RCC 7860 (cell line): ENCODE measurements around the gene GFI1B.
A peak's percentile ranks its signal among the peaks of the same experiment; 100 is the strongest.
"Not testable (repeated sequence)": the region's sequence is repeated elsewhere in the genome, so short reads cannot be mapped to it uniquely, and the experiment has no call there.

Source experiments
- DNase-seq: peaks from one replicate; pipeline ENCODE4 v3.0.0-alpha.2; 2015; ENCODE audit warnings: low spot score
- FAIRE-seq: peaks from 2 replicates; lab custom pipeline; 2012; peaks lifted over from hg19 to GRCh38; lab: Jason Lieb, UNC

Gene GFI1B

DNA sequence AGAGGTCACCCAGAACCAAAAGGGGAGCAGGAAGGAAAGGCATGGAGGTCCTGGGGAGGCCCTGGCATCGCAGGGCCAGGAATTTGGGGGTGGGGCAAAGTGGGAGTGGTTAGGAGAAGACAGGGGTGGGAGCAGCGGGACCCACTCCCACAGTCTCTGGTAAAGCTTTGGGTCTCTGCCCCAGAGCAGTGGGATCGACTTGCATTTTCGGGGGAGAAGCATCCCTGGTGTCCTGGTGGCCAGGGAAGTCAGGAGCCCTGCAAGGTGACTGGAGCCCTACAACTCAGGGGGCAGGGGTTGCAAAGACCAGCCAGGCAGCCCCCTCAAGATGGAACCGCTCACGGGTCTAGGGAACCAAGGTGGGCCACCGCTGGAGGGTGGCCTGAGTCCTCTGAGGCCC, 29.9 kb downstream of the GFI1B start:
- DNase-seq: no peak
- no peak for FAIRE-seq

- FAIRE-seq: no peak
These were observed 30.3 kb downstream of the GFI1B start for GRCh38 chr9:133008824-133009223.

DNA sequence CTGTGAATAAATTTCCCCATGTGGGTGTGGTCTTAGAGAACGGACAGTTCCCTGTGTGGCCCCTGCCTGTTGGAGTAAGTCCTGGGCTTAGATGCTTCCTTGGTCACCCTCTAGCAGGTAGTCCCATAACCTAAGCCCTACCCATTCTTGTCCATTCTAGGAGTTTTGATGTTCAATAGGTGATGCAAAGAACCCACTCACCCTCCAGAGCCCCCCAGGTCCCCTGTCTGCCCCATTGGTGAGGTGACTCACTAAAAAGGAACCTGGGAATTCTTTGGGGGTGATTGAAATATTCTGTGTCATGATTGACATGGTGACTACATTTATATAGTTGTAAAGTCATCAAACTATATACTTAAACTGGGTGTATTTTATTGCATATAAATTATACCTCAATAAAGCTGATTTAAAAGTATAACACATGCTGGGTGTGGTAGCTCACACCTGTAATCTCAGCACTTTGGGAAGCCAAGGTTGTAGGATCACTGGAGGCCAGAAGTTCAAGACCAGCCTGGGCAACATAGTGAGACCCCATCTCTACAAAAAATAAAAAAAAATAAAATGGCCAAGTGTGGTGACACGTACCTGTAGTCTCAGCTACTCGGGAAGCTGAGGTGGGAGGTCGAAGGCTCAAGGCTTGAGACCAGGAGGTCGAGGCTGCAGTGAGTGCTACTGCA, 31.6 kb downstream of the GFI1B start:
- DNase-seq: no peak
- no peak for FAIRE-seq

More at GRCh38 chr9:133008824-133009223, 30.3 kb downstream of the GFI1B start:
- no peak for DNase-seq

GRCh38 chr9:133014696-133015095, 36.2 kb downstream of the GFI1B start:
- no peak for FAIRE-seq
- DNase-seq: no peak

DNA sequence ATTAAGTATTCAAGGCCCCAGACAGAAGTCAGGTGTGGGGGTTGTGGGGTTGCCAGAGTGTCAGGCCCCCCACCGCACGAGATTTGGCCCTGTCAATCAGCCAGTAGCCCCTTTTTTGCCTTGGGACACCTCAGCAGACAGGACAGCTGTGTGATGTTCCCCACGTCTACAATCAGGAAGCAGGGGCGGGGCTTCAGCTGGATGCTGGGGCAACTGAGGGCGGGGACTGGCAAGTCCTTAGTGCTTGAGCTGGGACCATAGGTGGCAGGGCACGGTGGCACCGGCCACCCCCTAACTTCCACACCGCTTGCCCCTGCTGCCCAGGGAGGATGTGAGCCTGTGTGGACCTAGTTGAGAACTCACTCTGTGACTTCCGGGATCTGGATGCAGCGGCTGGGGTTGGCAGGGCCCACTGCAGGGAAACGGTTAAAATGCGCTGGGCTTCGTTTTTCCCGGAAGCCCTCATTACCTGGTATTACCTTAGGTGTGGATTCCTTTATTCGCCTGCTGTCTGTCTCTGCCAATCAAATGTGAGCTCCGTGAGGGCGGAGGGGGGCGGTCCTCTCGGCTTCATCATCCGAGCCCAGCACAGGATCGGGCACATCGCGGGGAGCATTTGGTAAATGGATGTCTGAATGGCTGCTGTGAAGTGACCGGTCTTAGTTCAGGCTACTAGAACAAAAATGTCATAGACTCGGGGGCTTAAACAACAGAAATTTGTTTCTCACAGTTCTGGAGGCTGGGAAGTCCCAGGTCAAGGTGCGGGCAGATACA, 44.8 kb downstream of the GFI1B start:
- DNase-seq: no peak
- no peak for FAIRE-seq

GRCh38 chr9:133026426-133026825, 47.9 kb downstream of the GFI1B start:
- DNase-seq: no peak
- FAIRE-seq: no peak

GRCh38 chr9:133027134-133027533, 48.6 kb downstream of the GFI1B start:
- no peak for FAIRE-seq
- DNase-seq: no peak

GRCh38 chr9:133028221-133028620, 49.7 kb downstream of the GFI1B start:
- FAIRE-seq (no peak), DNase-seq (no peak)

GRCh38 chr9:133029994-133030316, 51.5 kb downstream of the GFI1B start:
- FAIRE-seq: no peak
- DNase-seq: no peak

GRCh38 chr9:133030317-133031129, 52.0 kb downstream of the GFI1B start, which contains the start of gene GTF3C5:
GTF3C5 (plus strand) TSS chr9:133030997; CDS start chr9:133031012, 15 bp downstream.
- peak; percentile 97 for FAIRE-seq

DNA sequence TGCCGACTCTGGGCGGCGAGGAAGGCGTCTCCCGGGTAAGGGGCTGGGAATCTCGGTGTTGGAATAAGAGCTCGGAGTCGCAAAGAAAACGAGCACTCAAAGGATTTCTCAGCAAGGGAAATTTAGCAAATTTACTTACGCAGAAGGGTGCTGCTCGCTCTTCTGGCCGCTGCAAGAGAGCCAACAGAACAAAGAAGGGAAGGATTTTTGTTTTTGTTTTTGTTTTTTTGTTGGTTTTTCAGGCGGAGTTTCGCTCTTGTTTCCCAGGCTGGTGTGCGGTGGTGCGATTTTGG, 52.6 kb downstream of the GFI1B start:
- DNase-seq (no peak), FAIRE-seq (no peak)

More at GRCh38 chr9:133030317-133031129, 52.0 kb downstream of the GFI1B start, which contains the start of gene GTF3C5:
- DNase-seq: peak; percentile 99

GRCh38 chr9:133031496-133031911, 53.0 kb downstream of the GFI1B start:
- no peak for FAIRE-seq
- no peak for DNase-seq

- FAIRE-seq (no peak), DNase-seq (no peak)
These were observed 53.7 kb downstream of the GFI1B start for GRCh38 chr9:133032171-133032570.

DNA sequence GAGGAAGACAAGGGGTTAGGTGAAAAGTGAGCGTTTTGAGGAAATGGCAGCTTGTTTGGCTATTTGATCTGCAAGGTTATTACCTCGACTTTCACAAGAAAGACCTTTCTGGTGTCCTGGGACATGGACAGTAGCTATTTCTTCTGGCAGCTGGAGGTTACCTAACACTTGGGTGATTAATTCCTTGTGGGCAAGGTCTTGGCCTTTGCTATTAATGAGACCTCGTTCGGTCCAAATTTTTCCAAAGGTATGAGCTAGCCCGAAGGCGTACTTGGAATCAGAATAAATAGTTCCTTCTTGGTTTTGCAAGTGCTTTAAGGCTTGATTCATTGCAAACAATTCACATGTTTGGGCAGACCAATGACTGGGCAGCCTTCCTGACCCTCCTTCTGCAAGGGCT, 57.2 kb downstream of the GFI1B start:
- no peak for DNase-seq
- no peak for FAIRE-seq

GRCh38 chr9:133037775-133038515, 59.5 kb downstream of the GFI1B start:
- FAIRE-seq (no peak), DNase-seq (no peak)

DNA sequence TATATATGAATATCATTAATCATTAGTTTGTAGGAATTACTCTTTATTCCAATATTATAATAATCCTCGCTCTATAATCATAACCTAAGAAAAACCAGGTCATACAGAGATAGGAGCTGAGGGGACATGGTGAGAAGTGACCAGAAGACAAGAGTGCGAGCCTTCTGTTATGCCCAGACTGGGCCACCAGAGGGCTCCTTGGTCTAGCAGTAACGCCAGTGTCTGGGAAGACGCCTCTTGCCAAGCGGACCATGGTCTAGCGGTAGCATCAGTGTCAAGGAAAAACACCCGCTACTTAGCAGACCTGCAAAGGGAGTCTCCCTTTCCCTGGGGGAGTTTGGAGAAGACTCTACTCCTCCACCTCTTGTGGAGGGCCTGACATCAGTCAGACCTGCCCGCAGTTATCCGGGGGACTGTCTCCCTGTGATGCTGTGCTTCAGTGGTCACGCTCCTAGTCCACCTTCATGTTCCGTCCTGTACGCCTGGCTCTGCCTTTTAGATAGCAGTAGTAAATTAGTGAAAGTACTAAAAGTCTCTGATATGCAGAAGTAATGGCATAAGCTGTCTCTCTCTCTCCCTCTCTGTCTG, 62.5 kb downstream of the GFI1B start:
- not testable (repeated sequence) for FAIRE-seq
- DNase-seq: peak; percentile 10
